NCI-H1092 treated with DMSO at 0.1 percent for 48 hours (cell line): ENCODE results near the gene KRTAP10-11.
A peak's percentile ranks its signal among the peaks of the same experiment; 100 is the strongest.
"Not testable (repeated sequence)": the region's sequence is repeated elsewhere in the genome, so short reads cannot be mapped to it uniquely, and the experiment has no call there.

Experiments
- DNase-seq: peaks from one replicate; lab custom pipeline; 2025; lab: John Stamatoyannopoulos, UW

Gene KRTAP10-11, protein sequence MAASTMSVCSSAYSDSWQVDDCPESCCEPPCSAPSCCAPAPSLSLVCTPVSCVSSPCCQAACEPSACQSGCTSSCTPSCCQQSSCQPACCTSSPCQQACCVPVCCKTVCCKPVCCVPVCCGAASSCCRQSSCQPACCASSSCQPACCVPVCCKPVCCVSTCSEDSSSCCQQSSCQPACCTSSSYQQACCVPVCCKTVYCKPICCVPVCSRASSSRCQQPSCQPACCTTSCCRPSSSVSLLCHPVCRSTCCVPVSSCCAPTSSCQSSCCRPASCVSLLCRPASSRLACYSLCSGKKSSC

GRCh38 chr21:44646366-44647221, at the start of gene KRTAP10-11:
KRTAP10-11 (plus strand) TSS chr21:44646414; CDS start chr21:44646459, 45 bp downstream.
- peak; percentile 74 for DNase-seq

- no peak for DNase-seq
Measured at GRCh38 chr21:44598061-44598460, 48.2 kb upstream of the KRTAP10-11 start.

GRCh38 chr21:44599264-44600029, 46.8 kb upstream of the KRTAP10-11 start:
- DNase-seq: no peak

DNA sequence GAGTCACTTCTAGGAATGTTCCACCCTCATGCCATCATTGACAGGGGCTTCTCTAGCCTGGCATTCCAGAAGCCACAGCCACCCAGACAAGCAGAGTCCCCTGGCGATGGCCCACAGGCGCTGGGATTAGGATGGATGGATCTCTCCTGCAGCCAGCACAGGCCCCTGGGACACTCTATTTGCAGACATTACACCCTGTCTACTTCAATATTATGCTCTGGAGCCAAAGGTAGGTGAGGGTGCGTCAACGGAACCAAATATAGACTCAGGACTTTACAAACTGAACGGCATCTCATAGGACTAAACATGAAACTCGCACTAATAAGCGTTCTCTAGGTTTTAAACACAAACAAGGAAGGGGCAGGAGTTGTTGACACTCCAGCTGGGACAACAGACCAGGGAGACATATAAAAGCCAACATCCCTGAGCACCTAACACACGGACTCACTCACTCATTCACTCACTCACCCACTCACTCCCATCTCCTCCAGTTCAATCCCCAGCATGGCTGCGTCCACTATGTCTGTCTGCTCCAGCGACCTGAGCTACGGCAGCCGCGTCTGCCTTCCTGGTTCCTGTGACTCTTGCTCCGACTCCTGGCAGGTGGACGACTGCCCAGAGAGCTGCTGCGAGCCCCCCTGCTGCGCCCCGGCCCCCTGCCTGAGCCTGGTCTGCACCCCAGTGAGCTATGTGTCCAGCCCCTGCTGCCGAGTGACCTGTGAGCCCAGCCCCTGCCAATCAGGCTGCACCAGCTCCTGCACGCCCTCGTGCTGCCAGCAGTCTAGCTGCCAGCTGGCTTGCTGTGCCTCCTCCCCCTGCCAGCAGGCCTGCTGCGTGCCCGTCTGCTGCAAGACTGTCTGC, 45.9 kb upstream of the KRTAP10-11 start, which contains the start of gene KRTAP10-7:
Gene KRTAP10-7, plus strand, starts transcription at position 480 of the 861 bp plus-strand sequence. Its CDS starts 25 bp downstream, at position 505.
- DNase-seq: not testable (repeated sequence)

GRCh38 chr21:44601091-44601490, 45.1 kb upstream of the KRTAP10-11 start:
- DNase-seq: not testable (repeated sequence)

- DNase-seq: no peak
Measured at GRCh38 chr21:44601596-44602462, 44.4 kb upstream of the KRTAP10-11 start.

GRCh38 chr21:44602463-44602850, 43.8 kb upstream of the KRTAP10-11 start:
- DNase-seq: no peak

GRCh38 chr21:44603109-44603875, 42.9 kb upstream of the KRTAP10-11 start:
- DNase-seq: no peak

DNA sequence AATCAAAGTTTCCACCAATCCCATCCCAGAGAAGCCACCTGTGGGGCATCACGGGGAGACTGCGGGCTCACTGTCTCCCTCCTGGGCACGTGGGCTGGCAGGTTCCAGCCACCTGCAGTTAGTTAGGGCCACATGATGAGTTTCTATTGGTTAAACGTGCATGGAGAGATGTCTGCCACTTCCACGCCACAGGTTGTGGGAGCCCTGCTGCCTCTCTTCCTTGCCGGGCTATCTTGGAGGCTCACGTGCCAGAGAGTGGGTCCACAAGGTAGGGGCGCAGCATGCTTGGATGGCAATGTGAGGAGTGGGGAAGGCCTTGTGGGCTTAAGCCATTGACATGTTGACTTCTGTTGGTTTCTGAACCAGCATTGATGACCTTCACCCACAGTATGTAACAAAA, 42.3 kb upstream of the KRTAP10-11 start:
- no peak for DNase-seq

DNA sequence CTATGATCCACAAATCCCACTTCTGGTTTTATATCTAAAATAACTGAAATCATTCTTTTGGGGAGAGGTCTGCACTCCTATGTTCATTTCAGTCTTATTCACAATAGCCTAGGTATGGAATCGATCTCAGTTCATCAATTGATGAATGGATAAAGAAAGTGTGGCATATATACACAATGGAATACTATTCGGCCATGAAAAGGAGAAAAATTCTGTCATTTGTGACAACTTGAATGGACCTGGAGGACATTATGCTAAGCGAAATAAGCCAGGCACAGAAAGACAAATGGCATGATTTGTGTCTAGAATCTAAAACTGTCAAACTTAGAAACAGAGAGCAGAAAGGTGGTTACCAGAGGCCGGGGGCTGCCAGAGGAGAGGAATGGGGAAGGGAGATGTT, 39.7 kb upstream of the KRTAP10-11 start:
- no peak for DNase-seq

- no peak for DNase-seq
Measured at GRCh38 chr21:44609193-44609592, 37.0 kb upstream of the KRTAP10-11 start.

GRCh38 chr21:44610157-44610843, 35.9 kb upstream of the KRTAP10-11 start:
- DNase-seq: not testable (repeated sequence)

DNA sequence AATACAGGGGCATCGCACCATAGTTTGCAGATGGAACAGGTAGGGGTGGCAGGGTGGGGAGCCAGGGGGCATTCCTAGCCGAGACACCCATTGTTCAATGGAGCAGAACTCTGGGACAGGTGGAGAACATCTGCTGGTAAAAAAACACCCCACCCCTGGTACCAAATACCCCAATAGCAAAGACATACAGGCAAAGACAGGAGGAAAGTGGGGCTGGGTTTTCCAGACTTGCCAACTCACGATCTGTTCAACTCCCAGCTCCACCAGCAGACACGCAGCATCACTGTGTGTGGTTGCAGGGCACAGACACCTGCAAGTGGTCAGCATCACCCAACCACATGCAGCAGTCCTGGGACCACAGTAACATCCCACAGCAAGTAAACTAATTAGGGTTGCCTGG, 34.7 kb upstream of the KRTAP10-11 start:
- no peak for DNase-seq

DNA sequence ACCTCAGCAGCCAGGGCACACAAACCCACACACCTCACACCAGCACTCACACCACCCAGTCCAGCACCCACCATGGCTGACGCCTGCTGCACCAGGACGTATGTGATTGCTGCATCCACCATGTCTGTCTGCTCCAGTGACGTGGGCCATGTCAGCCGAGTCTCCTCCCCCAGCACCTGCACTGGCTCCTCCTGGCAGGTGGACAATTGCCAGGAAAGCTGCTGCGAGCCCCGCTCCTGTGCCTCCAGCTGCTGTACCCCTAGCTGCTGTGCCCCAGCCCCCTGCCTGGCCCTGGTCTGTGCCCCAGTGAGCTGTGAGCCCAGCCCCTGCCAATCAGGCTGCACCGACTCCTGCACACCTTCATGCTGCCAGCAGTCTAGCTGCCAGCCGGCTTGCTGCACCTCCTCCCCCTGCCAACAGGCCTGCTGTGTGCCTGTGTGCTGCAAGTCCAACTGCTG, 34.2 kb upstream of the KRTAP10-11 start, which contains the start of gene KRTAP10-8:
Gene KRTAP10-8, plus strand, starts transcription at position 51 of the 458 bp plus-strand sequence. Its CDS starts 22 bp downstream, at position 73.
- no peak for DNase-seq

GRCh38 chr21:44612669-44613229, 33.5 kb upstream of the KRTAP10-11 start:
- no peak for DNase-seq

DNA sequence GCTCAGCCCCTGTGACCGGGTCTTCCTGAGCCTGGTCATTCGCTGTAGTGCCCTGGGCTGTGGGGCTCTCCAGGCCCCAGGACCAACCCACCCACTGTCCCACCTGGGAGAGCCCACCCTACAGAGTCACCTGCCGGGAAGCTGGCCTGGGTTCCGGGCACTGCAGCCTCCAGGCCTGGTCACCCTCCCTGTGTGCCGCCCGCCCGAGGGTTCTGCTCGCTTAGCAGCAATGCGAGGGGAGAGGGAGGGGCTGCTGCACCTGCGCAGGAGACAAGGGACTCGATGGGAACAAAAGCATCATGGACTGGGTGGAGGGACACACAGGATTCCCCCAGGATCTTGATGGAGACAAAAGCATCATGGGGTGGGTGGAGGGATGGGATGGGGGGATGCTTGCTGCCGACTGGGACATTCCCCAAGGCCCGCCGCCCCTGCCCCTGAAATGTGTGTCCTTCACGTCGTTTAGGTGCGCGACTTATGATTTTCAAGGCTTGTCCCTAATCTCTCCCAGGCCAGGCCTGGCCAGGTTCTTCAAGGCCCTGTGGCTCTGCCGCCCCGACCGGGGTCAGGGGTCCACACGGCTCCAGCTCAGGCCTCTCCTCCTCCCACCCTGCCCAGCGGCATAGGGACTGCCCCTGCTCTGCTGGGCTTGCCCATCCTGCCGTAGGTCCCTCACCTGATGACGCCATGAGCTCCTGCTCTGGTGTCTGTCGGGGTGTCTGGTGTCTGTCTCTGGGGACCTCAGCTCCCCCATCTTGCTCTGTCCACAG, 32.6 kb upstream of the KRTAP10-11 start:
- no peak for DNase-seq

- DNase-seq: no peak
Measured at GRCh38 chr21:44614161-44614631, 32.0 kb upstream of the KRTAP10-11 start.
